ENCODE measurements around the gene LRRN2.

LRRN2 gene

DNA sequence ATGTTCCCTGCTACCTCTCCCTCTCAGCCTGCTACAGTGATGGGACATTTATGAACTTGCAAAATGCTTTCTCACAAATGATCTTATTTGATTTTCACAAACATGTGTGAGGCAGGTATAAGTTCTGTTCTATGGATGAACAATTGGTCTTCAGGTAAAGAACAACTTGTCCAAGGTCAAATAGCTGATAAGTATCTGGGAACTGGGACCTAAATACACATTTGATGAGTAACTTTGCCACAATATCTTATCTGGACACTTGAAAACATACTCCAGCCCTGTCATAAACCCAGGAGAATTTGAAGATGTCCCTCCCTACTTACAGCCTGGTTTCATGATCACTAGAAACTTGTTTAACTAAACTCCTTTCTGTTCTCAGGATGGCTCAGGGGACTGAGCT lies 23.0 kb downstream of the LRRN2 start:
- no peak for DNase-seq (ENCODE audit: low spot score)

DNA sequence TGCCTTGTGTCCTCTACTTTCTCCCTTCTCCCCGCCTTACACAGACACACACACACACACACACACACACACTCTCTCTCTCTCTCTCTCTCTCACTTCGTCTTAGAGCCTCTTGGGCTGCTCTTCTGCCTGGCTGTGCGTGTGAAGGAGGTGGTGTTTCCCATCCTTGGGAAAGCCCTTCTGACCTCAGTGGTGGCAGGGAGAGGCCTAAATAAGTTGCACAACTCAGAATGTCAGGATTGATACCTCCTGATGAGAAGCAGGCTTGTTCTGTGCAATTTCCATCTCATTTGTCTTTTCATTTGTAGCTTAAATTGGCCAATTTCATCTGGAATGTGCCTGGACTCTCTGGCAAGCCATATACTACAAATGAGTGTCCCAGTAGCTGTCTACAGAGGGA lies 25.0 kb downstream of the LRRN2 start:
- DNase-seq (ENCODE audit: low spot score): no peak

DNA sequence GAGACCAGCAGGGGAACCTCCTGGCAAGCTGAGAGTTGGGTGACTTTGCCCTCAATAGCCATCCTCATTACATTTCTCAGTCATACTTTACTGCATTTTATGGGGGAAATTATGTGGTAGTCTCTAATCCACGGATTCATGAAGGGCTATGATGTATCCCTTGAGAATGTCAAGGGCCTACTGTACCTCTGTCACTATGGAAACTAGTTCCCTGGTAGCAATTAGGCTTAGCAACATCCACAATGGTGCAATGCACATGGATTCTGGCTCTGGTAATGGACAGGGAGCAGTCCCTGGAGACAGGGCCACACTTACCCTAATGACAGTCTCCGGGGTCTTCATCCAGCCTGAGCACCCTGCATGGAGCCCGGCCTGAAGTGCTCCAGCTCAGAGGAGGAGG lies 26.5 kb downstream of the LRRN2 start:
- DNase-seq (ENCODE audit: low spot score): no peak

GRCh38 chr1:204658295-204658694 lies 27.2 kb downstream of the LRRN2 start:
- DNase-seq (ENCODE audit: low spot score): no peak

DNA sequence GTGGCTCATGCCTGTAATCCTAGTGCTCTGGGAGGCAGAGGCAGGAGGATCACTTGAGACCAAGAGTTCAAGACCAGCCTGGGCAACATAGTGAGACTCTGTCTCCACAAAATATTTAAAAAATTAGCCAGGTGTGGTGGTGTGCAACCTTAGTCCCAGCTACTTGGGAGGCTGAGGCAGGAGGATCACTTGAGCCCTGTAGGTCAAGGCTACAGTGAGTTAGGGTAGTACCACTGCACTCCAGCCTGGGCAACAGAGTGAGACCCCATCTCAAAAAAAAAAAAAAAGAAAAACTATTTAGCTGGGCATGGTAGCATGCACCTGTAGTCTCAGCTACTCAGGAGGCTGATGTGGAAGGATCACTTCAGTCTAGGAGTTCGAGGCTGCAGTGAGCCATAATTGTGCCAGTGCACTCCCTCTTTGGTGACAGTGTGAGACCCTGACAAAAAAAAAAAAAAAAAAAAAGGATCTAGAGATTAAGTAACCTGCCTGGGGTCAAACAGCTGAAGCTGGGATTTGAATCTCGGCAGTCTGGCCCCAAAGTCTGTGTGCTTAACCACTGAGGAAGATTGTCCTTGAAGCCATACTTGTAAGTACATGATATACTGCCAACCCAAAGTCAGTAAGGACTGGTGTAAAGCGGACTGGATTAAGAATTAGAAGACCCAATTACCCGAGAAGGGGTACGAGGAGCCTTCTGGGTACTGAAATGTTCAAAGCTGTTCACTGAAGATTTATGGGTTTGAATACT lies 31.8 kb downstream of the LRRN2 start:
- DNase-seq (ENCODE audit: low spot score): no peak

- DNase-seq (ENCODE audit: low spot score): no peak
Measured at GRCh38 chr1:204652497-204652896, 33.0 kb downstream of the LRRN2 start.

DNA sequence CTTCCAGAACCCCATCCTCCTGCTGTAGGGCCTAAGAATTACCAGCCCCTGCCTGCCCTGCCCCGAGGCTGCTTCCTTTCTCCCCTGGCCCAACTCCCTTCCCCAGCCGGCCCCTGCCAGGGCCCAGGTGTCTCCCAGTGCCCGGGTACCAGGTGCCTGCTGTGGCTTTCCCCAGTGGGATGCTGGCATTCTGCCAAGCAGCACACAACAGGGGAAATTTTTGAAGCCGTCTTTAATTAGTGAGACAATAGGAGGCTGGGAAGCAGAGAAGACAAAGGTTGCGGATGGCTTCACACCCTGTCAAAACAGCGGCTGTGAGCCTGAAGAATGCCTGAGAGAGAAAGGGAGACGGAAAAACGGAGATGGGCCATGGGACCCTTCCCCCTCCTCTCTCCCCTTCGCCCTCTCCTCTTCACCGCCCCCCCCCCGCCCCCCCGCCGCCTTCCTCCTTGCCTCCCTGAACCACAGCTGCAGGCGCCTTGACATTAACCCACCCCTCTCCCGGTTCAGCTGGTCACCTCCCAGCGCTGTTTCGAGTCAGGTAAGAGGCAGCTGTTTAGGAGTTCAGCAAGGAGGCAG lies 33.6 kb downstream of the LRRN2 start:
- DNase-seq (ENCODE audit: low spot score): no peak

GRCh38 chr1:204650911-204651570 lies 34.5 kb downstream of the LRRN2 start:
- no peak for DNase-seq (ENCODE audit: low spot score)

GRCh38 chr1:204649721-204650521 lies 35.6 kb downstream of the LRRN2 start:
- DNase-seq (ENCODE audit: low spot score): no peak

GRCh38 chr1:204648576-204648975 lies 37.0 kb downstream of the LRRN2 start:
- no peak for DNase-seq (ENCODE audit: low spot score)

- DNase-seq (ENCODE audit: low spot score): no peak
Measured at GRCh38 chr1:204647805-204648153, 37.8 kb downstream of the LRRN2 start.

DNA sequence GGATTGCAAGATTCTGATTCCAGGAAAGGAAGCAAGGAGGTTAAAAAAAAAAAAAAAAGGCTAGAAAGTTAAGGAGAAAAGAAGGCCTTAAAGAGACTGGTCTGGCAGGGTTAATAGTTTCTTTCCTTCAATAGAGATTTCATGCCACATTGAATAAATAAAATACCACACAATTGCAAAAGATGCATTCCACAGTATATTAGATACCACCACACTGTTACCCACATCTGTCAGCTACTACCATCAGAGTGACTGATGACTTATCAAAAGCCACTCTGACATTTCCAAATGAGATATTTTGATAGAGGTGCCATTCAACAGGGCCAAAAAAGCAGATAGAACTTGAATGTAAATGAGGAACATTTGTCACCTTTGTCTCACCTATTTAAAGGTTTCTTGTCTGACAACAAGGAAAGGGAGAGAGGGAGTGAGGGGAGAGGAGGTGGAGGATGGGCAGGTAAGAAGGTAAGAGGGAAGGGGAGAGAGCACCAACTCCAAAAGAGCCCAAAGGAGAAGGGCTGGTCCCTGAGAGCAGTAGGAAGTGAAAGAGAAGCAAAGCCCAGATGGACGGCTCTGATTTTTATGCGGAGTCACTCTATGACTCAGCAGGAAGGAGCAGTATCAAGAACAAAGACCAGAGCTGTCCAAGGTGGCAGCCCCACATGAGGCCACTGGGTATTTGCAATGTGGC lies 38.3 kb downstream of the LRRN2 start:
- DNase-seq (ENCODE audit: low spot score): no peak

DNA sequence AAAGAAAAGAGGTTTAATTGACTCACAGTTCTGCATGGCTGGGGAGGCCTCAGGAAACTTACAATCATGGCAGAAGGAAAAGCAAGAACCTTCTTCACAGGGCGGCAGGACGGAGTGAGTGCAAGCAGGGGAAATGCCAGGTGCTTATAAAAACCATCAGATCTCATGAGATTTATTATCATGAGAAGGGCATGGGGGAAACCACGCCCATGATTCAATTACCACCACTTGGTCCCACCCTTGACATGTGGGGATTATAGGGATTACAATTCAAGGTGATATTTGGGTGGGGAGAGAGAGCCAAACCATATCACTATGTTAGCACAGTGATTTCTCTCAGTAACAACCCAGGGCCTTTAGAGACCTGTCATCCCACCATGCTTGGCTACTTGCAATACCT lies 39.9 kb downstream of the LRRN2 start:
- DNase-seq (ENCODE audit: low spot score): no peak

- DNase-seq (ENCODE audit: low spot score): no peak
Measured at GRCh38 chr1:204645251-204645650, 40.3 kb downstream of the LRRN2 start.

DNA sequence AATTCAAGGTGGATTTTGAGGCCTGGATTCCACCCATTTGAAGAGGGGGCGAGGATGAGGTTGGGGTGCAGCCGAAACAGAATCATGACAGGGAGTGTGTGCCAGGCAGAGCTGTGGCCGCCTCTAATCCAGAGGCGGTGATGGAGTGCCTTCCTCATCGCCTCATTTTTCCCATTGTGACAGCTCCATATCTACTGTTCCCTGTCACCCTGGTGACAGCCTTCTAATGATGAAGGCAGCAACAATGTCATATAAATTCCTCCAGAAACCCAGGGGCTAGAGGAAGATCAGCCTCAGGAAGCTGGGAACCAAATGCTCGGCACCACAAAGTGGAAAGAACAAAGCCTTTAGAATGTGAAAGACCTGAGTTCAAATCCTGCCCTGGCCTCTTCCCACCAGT lies 42.0 kb downstream of the LRRN2 start:
- no peak for DNase-seq (ENCODE audit: low spot score)

DNA sequence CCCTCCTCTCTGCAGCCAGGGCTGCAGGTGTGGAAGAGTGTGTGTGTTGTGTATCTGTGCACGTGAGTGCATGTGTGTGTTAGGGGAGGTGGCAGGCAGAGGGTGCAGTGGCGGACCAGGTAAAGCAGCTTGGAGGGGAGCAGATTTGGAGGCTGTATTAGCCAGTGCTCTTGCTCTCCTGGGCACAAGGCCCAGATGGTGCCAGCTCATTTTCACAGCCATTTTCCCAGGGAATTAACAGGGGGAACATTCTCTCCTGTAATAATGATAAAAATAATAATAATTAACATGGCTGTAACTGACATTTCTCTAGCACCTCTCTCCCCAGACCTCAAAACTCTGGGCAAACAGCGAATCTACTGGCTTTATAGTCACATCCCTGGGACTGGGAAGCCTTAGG lies 43.6 kb downstream of the LRRN2 start:
- DNase-seq (ENCODE audit: low spot score): no peak

DNA sequence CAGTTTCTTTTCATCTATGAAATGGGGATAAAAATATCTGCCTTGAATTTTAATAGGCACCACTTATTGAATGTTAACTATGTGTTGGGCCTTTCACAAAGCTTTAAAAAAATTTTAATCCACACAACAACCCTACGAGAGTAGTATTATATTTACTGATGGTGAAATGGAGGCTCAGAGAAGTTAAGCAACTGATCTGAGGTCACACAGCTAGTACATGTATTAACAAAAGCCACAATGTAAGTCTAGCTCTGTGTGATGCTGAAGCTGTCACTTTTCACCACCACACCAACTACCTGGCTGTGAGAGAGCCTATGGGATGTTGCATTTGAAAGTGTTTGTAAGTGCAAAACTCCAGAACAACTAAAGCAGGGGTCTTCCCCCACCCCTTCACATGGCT lies 44.1 kb downstream of the LRRN2 start:
- no peak for DNase-seq (ENCODE audit: low spot score)

DNA sequence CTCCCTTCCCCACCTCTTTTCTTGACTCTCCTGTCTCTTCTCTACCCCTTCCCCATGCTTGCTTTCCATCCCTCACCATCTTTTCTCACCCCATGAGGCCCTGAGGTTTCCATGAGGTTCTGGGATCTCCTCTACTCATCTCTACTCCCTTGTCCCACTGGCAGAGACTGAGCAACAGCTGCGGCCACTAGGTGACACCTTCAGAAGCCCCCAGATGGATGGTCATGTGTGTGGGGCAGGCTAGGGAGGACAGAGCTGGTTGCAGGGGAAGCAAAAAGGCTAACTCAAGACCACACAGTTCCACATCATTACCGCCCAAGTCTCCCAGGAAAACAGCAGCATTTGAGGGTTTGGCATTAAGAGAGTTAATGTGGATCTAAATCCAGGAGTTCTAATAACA lies 45.0 kb downstream of the LRRN2 start:
- DNase-seq (ENCODE audit: low spot score): no peak

DNA sequence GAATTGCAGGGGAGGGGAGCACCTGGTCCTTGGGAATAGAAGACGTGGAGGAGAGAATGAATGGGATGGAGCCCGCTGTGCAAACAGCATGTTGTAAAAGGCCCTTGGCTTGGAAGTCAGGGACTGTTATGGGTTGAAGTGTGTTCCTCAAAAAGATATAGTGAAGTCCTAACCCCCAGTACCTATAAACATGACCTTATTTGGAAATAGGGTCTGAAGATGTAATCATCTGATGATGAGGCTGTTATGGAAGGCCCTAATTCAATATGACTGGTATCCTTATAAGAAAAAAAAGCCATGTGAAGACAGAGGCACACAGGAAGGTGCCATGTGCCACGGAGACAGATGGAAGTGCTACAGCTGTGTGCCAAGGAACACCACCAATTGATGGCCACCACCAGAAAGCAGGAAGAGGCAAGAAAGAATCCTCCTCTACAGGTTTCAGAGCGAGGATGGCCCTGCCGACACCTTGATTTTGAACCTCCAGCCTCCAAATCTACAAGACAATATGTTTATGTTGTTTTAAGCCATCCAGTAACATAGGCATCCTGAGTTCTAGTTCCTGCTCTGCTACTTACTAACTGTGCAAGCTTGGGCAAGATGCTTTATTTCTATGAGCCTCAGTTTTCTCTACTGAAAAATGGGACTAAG lies 51.2 kb downstream of the LRRN2 start:
- no peak for DNase-seq (ENCODE audit: low spot score)

DNA sequence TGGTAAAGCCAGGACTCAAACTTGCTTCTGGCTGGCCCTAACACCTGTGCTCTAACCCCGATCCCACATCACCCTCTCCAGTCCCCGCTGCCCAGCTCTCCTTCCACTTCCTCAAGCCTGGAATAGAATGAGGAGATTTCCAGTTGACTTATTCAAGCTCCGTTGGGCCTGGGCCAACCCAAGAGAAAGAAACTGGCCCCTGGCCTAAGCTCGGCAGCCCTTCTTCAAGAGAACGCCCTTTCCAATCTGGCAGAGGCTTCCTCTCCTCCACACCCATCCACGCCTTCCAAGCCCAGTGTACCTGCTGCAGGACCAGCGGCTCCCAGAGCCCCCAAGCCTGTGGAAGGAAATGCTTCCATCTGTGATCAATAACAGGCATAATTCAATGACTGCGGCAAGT lies 51.9 kb downstream of the LRRN2 start:
- no peak for DNase-seq (ENCODE audit: low spot score)

- no peak for DNase-seq (ENCODE audit: low spot score)
Measured at GRCh38 chr1:204630132-204630905, 55.2 kb downstream of the LRRN2 start.

Data from CD4-positive, alpha-beta T cell treated with Interleukin-2 at 100 ng/mL for 4 hours (primary cell).